Stimulated activated naive CD8-positive, alpha-beta T cell treated with anti-CD3 and anti-CD28 coated beads, Interleukin-15, Interleukin-2, amounts not matched to agents 100 ng/mL and 50 ng/mL, for 24 hours (primary cell): ENCODE data around the gene SMIM24.
A peak's percentile ranks its signal among the peaks of the same experiment; 100 is the strongest.

Experiments
- H3K27ac Mint-ChIP-seq: one replicate; pipeline ENCODE4 v1.8.0; 2021; ENCODE audit warnings: mild to moderate bottlenecking, mixed read lengths
- H3K27me3 Mint-ChIP-seq: one replicate; pipeline ENCODE4 v1.8.0; 2021; ENCODE audit warnings: mixed read lengths
- H3K36me3 Mint-ChIP-seq: one replicate; pipeline ENCODE4 v1.8.0; 2021; ENCODE audit warnings: low read depth, mixed read lengths
- H3K4me1 Mint-ChIP-seq: one replicate; pipeline ENCODE4 v1.8.0; 2021; ENCODE audit warnings: low read depth, mixed read lengths
- H3K4me3 Mint-ChIP-seq: one replicate; pipeline ENCODE4 v1.8.0; 2021; ENCODE audit warnings: mild to moderate bottlenecking, mixed read lengths
- H3K9me3 Mint-ChIP-seq: one replicate; pipeline ENCODE4 v1.8.0; 2021; ENCODE audit warnings: mixed read lengths

SMIM24 gene

GRCh38 chr19:3507371-3508120 lies 27.2 kb upstream of the SMIM24 start:
- Mint-ChIP-seq H3K9me3 (no peaks in the 10 kb centered on the region), H3K27me3 (no peaks in the 10 kb centered on the region), H3K36me3 (peaks cover 12% of the 10 kb centered on the region), H3K27ac (peak overlapping the region; percentile 82), H3K4me3 (peak overlapping the region; percentile 88), H3K4me1 (peaks cover 51% of the 10 kb centered on the region)

DNA sequence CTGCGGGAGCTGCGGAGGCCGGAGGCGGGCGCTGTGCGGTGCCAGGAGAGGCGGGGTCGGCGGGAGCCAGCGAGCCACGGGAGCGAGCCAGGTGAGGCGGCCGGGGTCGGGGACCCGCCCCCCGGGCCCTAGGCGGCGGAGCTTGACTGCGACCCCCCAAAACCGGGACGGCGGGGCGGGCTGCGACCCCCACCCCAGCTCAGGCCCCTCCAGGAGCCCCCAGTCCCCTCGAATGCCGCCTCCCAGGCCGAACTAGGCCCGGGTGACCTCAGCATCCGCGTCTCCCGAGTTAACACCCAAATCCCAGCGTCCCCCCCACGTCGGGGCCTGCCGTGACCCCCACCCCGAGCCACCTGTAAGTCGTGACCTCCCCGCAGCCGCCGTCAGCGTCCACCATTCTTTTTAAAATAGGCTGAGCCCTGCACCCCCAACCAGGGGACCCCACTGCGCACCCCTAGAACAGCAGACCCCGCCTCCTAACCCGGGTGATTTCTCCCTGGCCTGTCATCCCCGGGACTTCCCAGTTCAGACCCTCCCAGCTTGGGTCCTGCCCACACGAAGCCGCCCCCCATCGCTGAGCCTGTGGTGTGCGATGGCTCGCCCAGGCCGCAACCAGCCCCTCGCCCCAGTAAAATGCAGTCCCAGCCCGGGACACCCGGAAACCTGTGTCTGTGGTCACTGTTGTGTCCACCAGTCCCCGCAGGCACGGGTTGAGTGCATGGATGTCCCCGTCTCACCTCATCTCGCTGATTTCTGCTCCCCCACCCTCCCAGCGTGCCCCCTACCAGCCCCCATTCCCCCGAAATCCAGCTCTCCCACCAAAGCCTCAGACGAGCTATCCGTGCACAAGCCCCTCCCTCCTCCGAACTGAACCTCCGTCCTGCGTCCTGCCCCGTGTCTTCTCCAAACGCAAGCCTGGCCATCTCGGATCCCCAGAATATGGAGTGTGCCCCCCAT lies 26.3 kb upstream of the SMIM24 start:
- H3K9me3 Mint-ChIP-seq = no peaks in the 10 kb centered on the region
- H3K4me3 Mint-ChIP-seq = peak overlapping the region; percentile 88
- no peaks in the 10 kb centered on the region for H3K27me3 Mint-ChIP-seq
- peaks cover 48% of the 10 kb centered on the region for H3K4me1 Mint-ChIP-seq
- H3K27ac Mint-ChIP-seq = peak overlapping the region; percentile 82
- peaks cover 12% of the 10 kb centered on the region for H3K36me3 Mint-ChIP-seq

GRCh38 chr19:3505598-3506383 lies 25.5 kb upstream of the SMIM24 start, which contains the start of gene FZR1:
Gene FZR1, plus strand, starts transcription at chr19:3506311. Its CDS starts 16,679 bp downstream, at chr19:3522990.
- Mint-ChIP-seq H3K4me1 (peaks cover 53% of the 10 kb centered on the region), H3K36me3 (peaks cover 12% of the 10 kb centered on the region)

DNA sequence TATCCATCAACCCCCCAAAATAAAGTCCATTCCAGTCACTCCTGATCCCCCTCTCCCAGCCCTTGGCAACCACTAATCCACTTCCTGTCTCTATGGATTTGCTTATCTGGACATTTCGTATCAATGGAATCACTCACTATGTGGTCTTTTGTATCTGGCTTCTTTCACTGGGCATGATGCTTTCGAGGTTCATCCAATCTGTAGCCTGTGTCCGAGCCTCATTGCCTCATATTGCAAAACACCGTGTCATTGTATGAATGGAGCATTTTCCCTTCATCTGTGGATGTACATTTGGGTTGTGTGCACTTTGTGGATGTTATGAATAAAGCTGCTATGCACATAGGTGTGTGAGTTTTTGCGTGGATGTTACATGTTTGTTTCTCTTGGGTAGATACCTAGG lies 24.4 kb upstream of the SMIM24 start:
- Mint-ChIP-seq H3K27ac (no peak overlapping the region), H3K4me1 (peaks cover 53% of the 10 kb centered on the region), H3K36me3 (peaks cover 11% of the 10 kb centered on the region), H3K4me3 (peak overlapping the region; percentile 94), H3K9me3 (no peaks in the 10 kb centered on the region), H3K27me3 (no peaks in the 10 kb centered on the region)

More at GRCh38 chr19:3505598-3506383, 25.5 kb upstream of the SMIM24 start, which contains the start of gene FZR1:
- peak within 1 kb of the TSS; percentile 94 for H3K4me3 Mint-ChIP-seq
- peak within 1 kb of the TSS; percentile 95 for H3K27ac Mint-ChIP-seq
- H3K27me3 Mint-ChIP-seq = no peaks in the 10 kb centered on the region
- H3K9me3 Mint-ChIP-seq = no peaks in the 10 kb centered on the region

DNA sequence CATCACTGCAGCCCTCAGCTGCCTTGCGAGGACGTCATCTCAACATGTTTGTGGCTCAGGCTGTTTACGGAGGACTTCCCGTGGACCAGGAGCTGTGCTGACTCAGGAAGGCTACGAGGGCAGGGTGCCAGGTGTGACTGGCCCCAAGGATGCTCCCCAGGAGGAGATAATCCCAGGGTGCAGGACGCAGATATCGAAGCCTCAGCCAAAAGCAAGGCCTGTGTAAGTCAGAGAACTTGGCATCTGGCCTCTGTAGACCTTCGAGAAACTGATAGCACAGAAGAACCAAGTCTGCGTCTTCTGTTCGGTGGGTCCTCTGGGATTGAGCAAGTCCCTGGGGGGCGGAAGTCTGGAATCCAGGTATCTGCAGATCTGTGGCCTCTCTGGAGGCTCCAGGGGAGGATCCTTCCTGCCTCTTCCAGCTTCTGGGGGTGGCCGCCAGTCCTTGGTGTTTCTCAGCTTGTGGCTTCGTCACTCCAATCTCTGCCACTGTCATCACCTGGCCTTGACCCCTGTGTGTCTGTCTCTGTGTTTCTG lies 22.8 kb upstream of the SMIM24 start:
- no peaks in the 10 kb centered on the region for H3K9me3 Mint-ChIP-seq

GRCh38 chr19:3501780-3502179 lies 21.5 kb upstream of the SMIM24 start:
- no peak overlapping the region for H3K27ac Mint-ChIP-seq
- H3K36me3 Mint-ChIP-seq = peaks cover 13% of the 10 kb centered on the region
- no peaks in the 10 kb centered on the region for H3K27me3 Mint-ChIP-seq

More for the DNA sequence above, 22.8 kb upstream of the SMIM24 start:
- H3K4me1 Mint-ChIP-seq = peaks cover 44% of the 10 kb centered on the region
- H3K27me3 Mint-ChIP-seq = no peaks in the 10 kb centered on the region
- no peak overlapping the region for H3K27ac Mint-ChIP-seq
- H3K4me3 Mint-ChIP-seq = no peak overlapping the region
- peaks cover 3% of the 10 kb centered on the region for H3K36me3 Mint-ChIP-seq

DNA sequence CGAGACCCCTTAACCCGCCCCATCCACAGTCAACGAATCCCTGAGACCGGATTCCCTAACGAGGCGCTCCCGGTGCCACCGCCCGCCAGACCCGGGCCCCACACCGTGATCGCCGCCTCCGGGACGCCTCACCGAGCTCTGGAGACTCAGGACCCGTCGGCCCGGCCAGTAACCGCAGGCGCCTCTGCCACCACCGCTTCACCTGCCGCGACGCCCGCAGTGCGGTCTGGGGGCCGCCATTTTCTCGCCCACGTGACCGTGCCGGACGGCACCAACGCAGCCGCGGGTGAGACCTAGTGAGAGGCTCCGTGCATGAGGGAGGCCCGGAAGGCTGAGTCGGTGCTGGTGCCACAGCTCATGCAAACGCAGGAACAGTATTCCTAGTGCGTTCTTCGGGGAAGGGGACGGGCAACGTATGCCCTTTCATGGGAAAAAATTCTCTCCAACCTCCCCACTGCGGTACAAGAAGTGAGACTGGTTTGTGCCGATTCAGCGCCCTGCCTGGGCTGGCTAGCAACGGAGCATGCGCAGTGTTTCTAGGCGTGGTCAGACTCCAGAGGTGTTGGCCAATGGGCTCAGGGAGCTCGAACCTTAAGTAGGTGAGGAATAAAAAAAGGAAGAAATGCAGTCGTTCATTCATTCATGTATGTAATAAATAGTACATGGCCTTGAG lies 20.2 kb upstream of the SMIM24 start, which contains the start of gene DOHH:
TSS of gene DOHH (minus strand) at position 246 of the 673 bp plus-strand sequence. CDS start 3,860 bp downstream, outside the sequence.
- H3K4me3 Mint-ChIP-seq = peak within 1 kb of the TSS; percentile 92
- peaks cover 33% of the 10 kb centered on the region for H3K4me1 Mint-ChIP-seq
- H3K27me3 Mint-ChIP-seq = no peaks in the 10 kb centered on the region
- peaks cover 18% of the 10 kb centered on the region for H3K36me3 Mint-ChIP-seq
- H3K9me3 Mint-ChIP-seq = no peaks in the 10 kb centered on the region
- peak within 1 kb of the TSS; percentile 98 for H3K27ac Mint-ChIP-seq

More at GRCh38 chr19:3501780-3502179, 21.5 kb upstream of the SMIM24 start:
- H3K4me1 Mint-ChIP-seq = peaks cover 37% of the 10 kb centered on the region
- H3K4me3 Mint-ChIP-seq = no peak overlapping the region
- no peaks in the 10 kb centered on the region for H3K9me3 Mint-ChIP-seq

DNA sequence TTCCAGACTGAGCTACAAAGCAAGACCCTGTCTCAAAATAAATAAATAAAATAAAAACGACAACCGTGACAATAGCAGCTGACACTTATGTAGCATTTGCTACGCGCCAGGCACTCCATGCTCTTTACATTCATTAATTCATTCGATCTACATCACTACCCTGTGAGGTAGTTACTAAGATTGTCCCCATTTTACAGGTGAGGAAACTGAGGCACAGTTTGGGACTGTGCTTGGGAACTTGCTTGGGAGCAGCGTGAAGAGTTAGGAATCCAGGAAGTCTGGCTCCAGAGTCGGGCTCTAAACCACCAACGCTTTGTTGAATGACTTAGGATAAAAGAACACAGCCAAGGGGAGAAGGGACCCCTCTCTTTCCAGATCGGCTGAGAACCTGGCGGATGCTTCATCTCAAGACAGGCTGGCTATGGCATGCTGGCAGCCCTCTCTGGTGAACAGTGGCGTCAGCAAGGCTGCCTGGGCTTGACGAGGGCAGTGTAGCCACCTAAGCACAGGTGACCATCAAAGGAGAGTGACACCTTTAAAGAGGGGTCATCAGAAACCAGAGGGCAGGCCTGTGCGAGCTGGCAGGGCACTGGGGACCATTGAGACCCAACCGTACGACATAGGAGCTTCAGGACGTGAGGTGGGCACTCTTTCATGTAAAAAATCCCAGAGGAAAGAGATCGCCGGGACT lies 19.6 kb upstream of the SMIM24 start:
- H3K36me3 Mint-ChIP-seq = peaks cover 22% of the 10 kb centered on the region
- H3K4me1 Mint-ChIP-seq = peaks cover 34% of the 10 kb centered on the region
- peak overlapping the region; percentile 98 for H3K27ac Mint-ChIP-seq
- H3K27me3 Mint-ChIP-seq = no peaks in the 10 kb centered on the region
- peak overlapping the region; percentile 92 for H3K4me3 Mint-ChIP-seq
- no peaks in the 10 kb centered on the region for H3K9me3 Mint-ChIP-seq

DNA sequence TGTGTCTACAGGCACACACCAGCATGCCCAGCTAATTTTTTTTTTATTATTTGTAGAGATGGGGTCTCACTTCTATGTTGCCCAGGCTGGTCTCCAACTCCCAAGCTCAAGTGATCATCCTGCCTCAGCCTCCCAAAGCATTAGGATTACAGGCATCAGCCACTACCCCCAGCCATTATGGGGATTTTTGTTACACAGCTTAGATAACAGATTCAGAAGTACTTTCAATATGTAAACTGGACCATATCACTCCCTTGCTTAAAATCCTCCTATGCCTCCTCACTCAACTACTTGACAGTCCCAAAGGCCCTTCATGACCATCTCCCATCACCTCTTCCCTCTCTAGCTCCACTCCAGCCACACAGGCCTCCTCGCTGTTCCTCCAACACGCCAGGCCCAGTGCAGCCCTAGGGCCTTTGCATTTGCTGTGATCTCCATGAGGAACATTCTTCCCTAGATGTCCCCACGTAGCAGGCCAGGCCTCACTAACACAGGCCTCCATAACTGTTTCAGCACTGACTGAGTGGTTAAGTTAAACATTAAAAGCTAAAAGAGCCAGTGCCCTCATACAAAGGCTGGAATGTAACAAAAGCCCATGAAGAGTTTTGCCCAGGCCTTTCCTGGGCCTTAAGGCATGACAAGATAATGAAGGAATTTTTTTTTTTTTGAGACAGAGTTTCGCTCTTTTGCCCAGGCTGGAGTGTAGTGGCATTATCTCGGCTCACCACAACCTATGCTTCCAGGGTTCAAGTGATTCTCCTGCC lies 17.6 kb upstream of the SMIM24 start:
- no peaks in the 10 kb centered on the region for H3K27me3 Mint-ChIP-seq
- no peak overlapping the region for H3K4me3 Mint-ChIP-seq
- H3K36me3 Mint-ChIP-seq = peaks cover 26% of the 10 kb centered on the region
- no peaks in the 10 kb centered on the region for H3K9me3 Mint-ChIP-seq
- peaks cover 40% of the 10 kb centered on the region for H3K4me1 Mint-ChIP-seq
- H3K27ac Mint-ChIP-seq = no peak overlapping the region

DNA sequence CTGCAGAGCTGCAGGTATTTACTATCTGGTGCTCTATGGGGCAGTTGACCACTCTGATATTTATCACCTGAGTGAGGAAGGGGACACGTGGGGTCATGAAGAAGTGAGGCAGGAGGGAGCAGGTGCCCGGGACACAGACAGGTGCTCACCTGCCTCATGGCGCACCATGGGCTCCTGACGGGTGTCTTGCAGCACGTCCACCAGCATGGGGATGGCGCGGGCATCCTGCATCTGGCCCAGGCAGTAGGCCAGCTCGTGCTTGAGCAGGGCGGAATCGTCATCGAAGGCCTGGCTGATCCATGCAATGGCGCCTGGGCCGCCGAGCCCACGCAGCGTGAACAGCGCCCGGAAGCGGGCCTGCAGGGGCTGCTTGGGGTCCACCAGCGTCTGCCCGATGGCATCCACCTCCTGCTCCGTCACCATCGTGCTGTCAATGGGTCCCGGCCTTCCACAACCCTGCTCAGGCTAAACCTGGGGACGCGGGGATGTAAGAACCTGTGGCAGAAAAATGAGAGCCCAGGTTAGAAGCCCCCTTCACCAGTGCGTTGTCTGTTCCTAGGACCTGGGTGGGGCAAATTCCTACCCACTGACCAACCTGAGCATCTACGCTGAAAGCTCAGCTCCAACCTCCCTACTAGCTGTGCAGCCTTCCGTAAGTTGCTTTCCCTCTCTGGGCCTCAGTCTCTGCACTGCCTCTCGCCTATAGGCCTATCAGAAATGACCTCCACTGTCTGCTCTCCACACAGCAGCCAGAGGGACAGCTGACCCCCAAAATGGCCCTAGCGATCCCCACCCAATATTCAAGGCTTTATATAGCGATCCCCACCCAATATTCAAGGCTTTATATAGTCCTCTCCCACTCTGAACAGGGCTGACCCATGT lies 16.3 kb upstream of the SMIM24 start:
- H3K9me3 Mint-ChIP-seq = no peaks in the 10 kb centered on the region
- H3K27me3 Mint-ChIP-seq = no peaks in the 10 kb centered on the region
- H3K27ac Mint-ChIP-seq = no peak overlapping the region
- peaks cover 26% of the 10 kb centered on the region for H3K36me3 Mint-ChIP-seq
- no peak overlapping the region for H3K4me3 Mint-ChIP-seq
- peaks cover 40% of the 10 kb centered on the region for H3K4me1 Mint-ChIP-seq

DNA sequence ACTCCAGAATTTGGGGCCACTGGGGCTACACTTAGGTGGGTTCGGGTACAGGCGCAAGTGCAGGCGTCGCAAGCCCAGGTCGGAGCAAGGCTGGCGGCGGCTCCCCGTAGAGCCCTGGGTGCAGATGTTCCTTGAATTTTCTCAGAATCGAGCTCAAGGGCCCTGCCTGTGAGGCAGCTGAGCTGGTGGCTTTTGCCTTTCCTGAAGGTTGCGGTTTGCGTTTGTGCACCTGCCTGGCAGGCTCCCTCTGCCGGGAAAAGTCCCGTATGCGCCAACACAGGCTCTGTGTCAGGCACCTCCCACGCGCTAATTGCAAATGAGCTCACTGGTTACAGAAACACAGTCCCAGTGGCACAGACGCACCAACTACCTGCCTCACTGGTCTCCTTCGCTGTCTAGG lies 14.2 kb upstream of the SMIM24 start:
- H3K4me3 Mint-ChIP-seq = no peak overlapping the region
- no peaks in the 10 kb centered on the region for H3K9me3 Mint-ChIP-seq
- H3K4me1 Mint-ChIP-seq = peaks cover 25% of the 10 kb centered on the region
- H3K36me3 Mint-ChIP-seq = peaks cover 23% of the 10 kb centered on the region
- H3K27me3 Mint-ChIP-seq = no peaks in the 10 kb centered on the region
- H3K27ac Mint-ChIP-seq = no peak overlapping the region

- no peaks in the 10 kb centered on the region for H3K9me3 Mint-ChIP-seq
- peaks cover 23% of the 10 kb centered on the region for H3K36me3 Mint-ChIP-seq
- H3K27ac Mint-ChIP-seq = no peak overlapping the region
- peaks cover 22% of the 10 kb centered on the region for H3K4me1 Mint-ChIP-seq
- H3K27me3 Mint-ChIP-seq = no peaks in the 10 kb centered on the region
- no peak overlapping the region for H3K4me3 Mint-ChIP-seq
These were observed 13.7 kb upstream of the SMIM24 start for GRCh38 chr19:3494051-3494450.
